COLO668 (cell line): Measurements from ENCODE around the gene AK2.
"Not testable (repeated sequence)": the region's sequence is repeated elsewhere in the genome, so short reads cannot be mapped to it uniquely, and the experiment has no call there.

Source experiments
- DNase-seq: peaks from one replicate; lab custom pipeline; 2025; ENCODE audit not compliant: unreplicated experiment; lab: John Stamatoyannopoulos, UW

Gene AK2

DNA sequence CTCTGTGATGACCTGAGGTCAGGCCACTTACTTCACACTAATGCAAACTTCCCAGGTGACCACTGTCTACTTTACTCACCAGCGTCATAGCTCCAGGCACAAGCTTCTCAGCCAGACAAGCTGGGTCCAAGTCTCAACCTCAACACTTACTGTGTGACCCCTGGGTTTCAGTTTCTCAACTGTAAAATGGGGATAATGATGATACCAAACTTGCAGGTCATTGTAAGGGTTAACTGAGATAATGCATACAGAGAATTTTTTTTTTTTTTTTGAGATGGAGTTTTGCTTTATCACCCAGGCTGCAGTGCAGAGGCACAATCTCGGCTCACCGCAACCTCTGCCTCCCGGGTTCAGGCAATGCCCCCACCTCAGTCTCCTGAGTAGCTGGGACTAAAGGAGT is 34.7 kb downstream of the AK2 start:
- no peak for DNase-seq

- DNase-seq: no peak
Observed at GRCh38 chr1:33001282-33001681, 35.4 kb downstream of the AK2 start.

- no peak for DNase-seq
Observed at GRCh38 chr1:33000427-33001026, 36.2 kb downstream of the AK2 start.

GRCh38 chr1:32998997-32999396 is 37.7 kb downstream of the AK2 start:
- DNase-seq: no peak

DNA sequence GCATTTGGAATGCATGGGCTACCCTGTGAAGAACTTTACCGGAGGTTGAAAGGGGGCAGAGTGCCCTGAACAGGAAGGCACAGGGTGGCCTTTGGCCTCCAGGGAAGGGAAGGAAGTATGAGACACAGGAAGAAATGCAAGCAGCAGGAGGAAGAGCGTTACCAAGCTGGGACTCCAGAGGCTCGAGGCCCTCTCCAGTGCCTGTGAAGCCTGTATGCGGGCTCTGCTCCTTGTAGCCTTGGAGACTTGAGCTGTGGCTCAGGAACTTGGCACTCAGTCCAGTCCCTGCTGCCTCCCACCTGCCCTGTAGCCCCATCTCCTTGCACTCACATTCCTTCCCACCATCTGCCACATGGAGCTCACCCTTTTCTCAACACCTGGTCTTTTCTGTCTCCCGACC is 38.6 kb downstream of the AK2 start:
- no peak for DNase-seq

GRCh38 chr1:32997381-32997891 is 39.2 kb downstream of the AK2 start:
- no peak for DNase-seq

DNA sequence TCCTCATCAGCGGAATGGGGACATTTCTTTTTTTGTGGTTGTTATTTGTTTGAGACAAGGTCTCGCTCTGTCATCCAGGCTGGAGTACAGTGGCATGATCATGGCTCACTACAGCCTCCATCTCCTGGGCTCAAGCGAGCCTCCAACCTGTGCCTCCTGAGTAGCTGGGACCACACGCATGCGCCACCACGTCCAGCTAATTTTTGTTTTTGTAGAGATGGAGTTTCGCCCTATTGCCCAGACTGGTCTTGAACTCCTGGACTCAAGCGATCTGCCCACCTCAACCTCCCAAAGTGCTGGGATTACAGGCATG is 43.4 kb downstream of the AK2 start:
- DNase-seq: not testable (repeated sequence)

GRCh38 chr1:32992489-32993323 is 44.0 kb downstream of the AK2 start:
- no peak for DNase-seq

GRCh38 chr1:32991819-32992488 is 44.7 kb downstream of the AK2 start:
- DNase-seq: no peak

GRCh38 chr1:32991386-32991785 is 45.3 kb downstream of the AK2 start:
- DNase-seq: no peak

DNA sequence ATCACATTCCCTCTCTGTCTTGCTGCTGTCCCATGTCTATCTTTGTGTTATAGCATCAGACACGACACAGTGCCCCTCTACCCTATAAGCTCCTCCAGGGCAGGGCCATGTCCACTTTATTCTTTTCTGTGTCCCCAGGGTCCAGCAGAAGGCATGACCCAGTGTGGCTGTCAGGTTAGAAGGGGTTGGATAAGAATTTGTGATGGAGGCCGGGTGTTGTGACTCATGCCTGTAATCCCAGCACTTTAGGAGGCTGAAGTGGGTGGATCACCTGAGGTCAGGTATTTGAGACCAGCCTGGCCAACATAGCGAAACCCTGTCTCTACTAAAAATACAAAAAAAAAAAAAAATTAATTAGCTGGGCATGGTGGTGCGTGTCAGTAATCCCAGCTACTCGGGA is 45.8 kb downstream of the AK2 start:
- no peak for DNase-seq

DNA sequence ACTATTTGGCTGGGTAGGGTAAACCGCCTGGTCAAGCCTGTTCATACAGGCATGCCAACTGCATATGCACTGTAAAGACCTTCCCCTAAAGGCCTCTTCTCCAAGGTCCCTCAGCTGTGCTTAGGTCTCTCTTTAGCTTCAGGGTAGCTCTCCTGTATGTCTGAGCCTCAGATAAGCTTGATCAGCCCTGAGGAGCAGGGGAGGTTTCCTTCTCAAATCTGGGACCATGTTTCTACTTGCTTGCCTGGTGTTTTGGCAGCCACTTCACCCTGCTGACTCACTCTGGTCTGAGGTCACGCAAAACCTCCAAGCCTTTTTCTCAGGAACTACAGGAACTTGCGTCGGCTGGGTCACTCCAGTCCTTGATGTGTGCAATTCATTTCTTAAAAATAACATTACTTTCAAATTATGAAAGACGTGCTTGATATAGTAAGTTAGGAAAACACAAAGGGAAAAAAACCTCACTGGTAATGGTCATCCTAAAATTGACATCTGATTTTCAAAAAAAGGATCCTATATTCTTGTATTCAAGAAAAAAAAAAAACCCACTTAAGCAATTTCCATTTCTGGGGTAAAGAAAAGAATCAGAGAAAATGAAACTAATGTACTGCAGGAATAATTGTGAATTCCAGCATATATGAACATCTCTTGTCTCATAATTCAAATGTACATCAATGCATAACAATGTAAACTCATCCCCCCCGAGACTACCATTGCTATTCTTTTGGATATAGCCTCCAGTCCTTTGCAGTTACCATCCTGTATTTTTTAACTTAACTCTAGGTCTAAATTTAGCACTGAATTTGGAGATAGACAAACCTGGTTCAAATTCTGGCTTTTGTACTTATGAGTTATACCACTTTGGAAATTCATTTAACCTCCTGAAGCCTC is 47.3 kb downstream of the AK2 start:
- no peak for DNase-seq

- no peak for DNase-seq
Observed at GRCh38 chr1:32988665-32989064, 48.0 kb downstream of the AK2 start.

GRCh38 chr1:32985226-32985625 is 51.5 kb downstream of the AK2 start:
- no peak for DNase-seq

DNA sequence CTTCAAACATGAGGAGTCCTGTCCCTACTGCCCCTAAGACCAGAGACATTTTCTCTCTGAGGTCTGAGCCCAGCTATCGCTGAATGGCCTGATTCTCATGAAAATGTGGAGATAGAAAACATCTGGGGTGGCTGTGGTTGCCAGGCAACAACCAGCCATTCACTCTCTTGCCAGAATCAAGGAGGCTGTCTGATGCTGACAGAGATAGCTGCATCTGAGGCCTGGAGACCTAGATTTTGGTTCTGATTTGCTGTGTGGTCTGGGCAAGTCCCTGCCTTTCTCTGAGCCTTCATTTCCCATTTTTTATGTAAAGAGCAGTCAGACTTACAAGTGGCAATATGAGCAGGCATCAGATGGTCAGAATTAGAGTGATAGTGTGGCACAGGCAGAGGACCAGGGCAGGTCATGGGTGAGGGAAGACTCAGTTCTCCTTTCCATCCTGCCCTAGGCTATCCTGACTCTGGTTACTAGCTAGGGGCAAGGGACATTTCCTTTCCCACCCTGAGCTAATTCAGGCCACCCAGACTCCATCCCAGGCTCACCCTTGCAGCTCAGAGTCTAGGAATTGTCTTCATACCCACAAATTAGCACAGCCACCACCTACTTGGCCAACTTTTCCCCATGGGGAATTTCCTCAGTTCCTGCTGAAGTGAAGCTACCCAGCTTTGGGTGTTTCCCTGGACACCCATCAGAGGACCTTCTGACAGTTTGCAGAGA is 52.1 kb downstream of the AK2 start:
- DNase-seq: no peak

DNA sequence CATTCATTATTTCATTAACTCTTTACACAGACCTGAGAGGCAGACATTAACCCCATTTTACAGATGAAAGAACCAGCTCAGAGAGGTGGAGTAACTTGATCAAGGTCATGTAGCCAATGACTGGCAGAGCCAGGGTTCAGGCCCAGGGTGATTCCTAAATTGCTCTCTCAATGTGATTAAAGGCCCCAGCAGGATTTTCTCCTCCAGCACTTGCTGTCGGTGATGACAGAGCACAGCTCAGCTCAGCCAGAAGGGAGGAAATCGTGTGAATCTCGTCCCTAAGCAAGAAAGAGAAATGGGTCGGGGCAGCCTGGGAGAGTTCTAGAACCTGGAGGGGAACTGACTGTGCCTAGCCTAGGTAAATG is 52.6 kb downstream of the AK2 start:
- DNase-seq: no peak

DNA sequence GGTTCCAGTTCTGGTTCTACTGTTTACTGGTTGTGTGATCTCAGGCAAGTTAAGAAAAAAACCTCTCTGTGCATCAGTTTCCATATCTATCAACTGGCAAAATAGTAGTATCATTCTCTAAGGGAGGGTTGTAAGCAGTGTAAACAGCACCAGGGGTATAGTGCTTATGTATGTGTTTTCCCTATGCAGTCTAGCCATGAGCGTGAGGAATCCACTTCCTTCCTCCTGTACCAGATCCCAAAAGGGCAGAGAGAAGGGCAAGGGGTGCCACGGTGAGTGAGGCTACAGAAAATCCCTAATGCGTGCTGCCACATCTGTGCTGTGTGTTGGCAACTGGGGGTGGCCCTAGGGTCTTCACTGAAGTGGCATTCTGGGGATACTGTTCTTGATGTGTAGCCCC is 53.7 kb downstream of the AK2 start:
- no peak for DNase-seq

GRCh38 chr1:32981003-32981901 is 55.4 kb downstream of the AK2 start:
- no peak for DNase-seq

GRCh38 chr1:32980080-32980479 is 56.6 kb downstream of the AK2 start:
- no peak for DNase-seq

GRCh38 chr1:32978854-32979253 is 57.8 kb downstream of the AK2 start:
- DNase-seq: no peak
